Stimulated activated CD4-positive, alpha-beta T cell treated with anti-CD3 and anti-CD28 coated beads, TNF-alpha, amount 100 ng/mL, for 4 hours (primary cell): Measurements from ENCODE around the gene PPP6R1.

ENCODE experiments used
- DNase-seq, 3 experiments: peaks; one replicate each; pipeline ENCODE4 v3.0.0-alpha.2; 2020; ENCODE audit warnings: low read depth in 3 of 3

The PPP6R1 gene

GRCh38 chr19:55181740-55182139, 77.1 kb downstream of the PPP6R1 start:
- no peak for DNase-seq
